ENCODE results near the gene WNT10A.
A peak's percentile ranks its signal among the peaks of the same experiment; 100 is the strongest.

Gene WNT10A

GRCh38 chr2:218853766-218854165 lies 26.9 kb upstream of the WNT10A start:
- Mint-ChIP-seq H3K36me3 (no peaks in the 10 kb centered on the region), H3K9me3 (ENCODE audit: low read depth) (no peaks in the 10 kb centered on the region), H3K27ac (no peak overlapping the region), H3K4me1 (ENCODE audit: low read depth) (peaks cover 6% of the 10 kb centered on the region), H3K27me3 (peaks cover 46% of the 10 kb centered on the region), H3K4me3 (no peak overlapping the region)

GRCh38 chr2:218854860-218855259 lies 25.8 kb upstream of the WNT10A start:
- no peak overlapping the region for H3K27ac Mint-ChIP-seq

GRCh38 chr2:218855305-218856166 lies 25.1 kb upstream of the WNT10A start:
- Mint-ChIP-seq H3K9me3 (ENCODE audit: low read depth) (no peaks in the 10 kb centered on the region), H3K4me1 (ENCODE audit: low read depth) (peaks cover 16% of the 10 kb centered on the region), H3K4me3 (no peak overlapping the region), H3K36me3 (no peaks in the 10 kb centered on the region), H3K27me3 (peaks cover 54% of the 10 kb centered on the region), H3K27ac (no peak overlapping the region)

More at GRCh38 chr2:218854860-218855259, 25.8 kb upstream of the WNT10A start:
- peaks cover 12% of the 10 kb centered on the region for H3K4me1 Mint-ChIP-seq (ENCODE audit: low read depth)
- H3K27me3 Mint-ChIP-seq = peaks cover 51% of the 10 kb centered on the region
- no peak overlapping the region for H3K4me3 Mint-ChIP-seq
- no peaks in the 10 kb centered on the region for H3K9me3 Mint-ChIP-seq (ENCODE audit: low read depth)
- no peaks in the 10 kb centered on the region for H3K36me3 Mint-ChIP-seq

GRCh38 chr2:218856167-218856895 lies 24.3 kb upstream of the WNT10A start:
- Mint-ChIP-seq H3K9me3 (ENCODE audit: low read depth) (no peaks in the 10 kb centered on the region), H3K27ac (no peak overlapping the region), H3K36me3 (no peaks in the 10 kb centered on the region), H3K27me3 (peaks cover 55% of the 10 kb centered on the region), H3K4me3 (no peak overlapping the region), H3K4me1 (ENCODE audit: low read depth) (peaks cover 21% of the 10 kb centered on the region)

- no peaks in the 10 kb centered on the region for H3K36me3 Mint-ChIP-seq
- H3K27me3 Mint-ChIP-seq = peaks cover 59% of the 10 kb centered on the region
- no peak overlapping the region for H3K27ac Mint-ChIP-seq
- H3K9me3 Mint-ChIP-seq (ENCODE audit: low read depth) = no peaks in the 10 kb centered on the region
- H3K4me1 Mint-ChIP-seq (ENCODE audit: low read depth) = peaks cover 24% of the 10 kb centered on the region
- no peak overlapping the region for H3K4me3 Mint-ChIP-seq
Observed at GRCh38 chr2:218856896-218857243, 23.8 kb upstream of the WNT10A start.

GRCh38 chr2:218857371-218858137 lies 23.1 kb upstream of the WNT10A start:
- H3K4me3 Mint-ChIP-seq = no peak overlapping the region
- H3K36me3 Mint-ChIP-seq = no peaks in the 10 kb centered on the region
- H3K27me3 Mint-ChIP-seq = peaks cover 59% of the 10 kb centered on the region
- no peak overlapping the region for H3K27ac Mint-ChIP-seq
- H3K4me1 Mint-ChIP-seq (ENCODE audit: low read depth) = peaks cover 24% of the 10 kb centered on the region
- no peaks in the 10 kb centered on the region for H3K9me3 Mint-ChIP-seq (ENCODE audit: low read depth)

GRCh38 chr2:218858138-218858445 lies 22.6 kb upstream of the WNT10A start:
- Mint-ChIP-seq H3K27ac (no peak overlapping the region), H3K27me3 (peaks cover 62% of the 10 kb centered on the region), H3K36me3 (no peaks in the 10 kb centered on the region), H3K4me1 (ENCODE audit: low read depth) (peaks cover 24% of the 10 kb centered on the region), H3K9me3 (ENCODE audit: low read depth) (no peaks in the 10 kb centered on the region), H3K4me3 (peak overlapping the region; percentile 15)

- Mint-ChIP-seq H3K9me3 (ENCODE audit: low read depth) (no peaks in the 10 kb centered on the region), H3K27ac (no peak overlapping the region), H3K27me3 (peaks cover 59% of the 10 kb centered on the region), H3K36me3 (no peaks in the 10 kb centered on the region), H3K4me1 (ENCODE audit: low read depth) (peaks cover 24% of the 10 kb centered on the region), H3K4me3 (peak overlapping the region; percentile 70)
Observed at GRCh38 chr2:218858671-218859555, 21.7 kb upstream of the WNT10A start.

- peaks cover 24% of the 10 kb centered on the region for H3K4me1 Mint-ChIP-seq (ENCODE audit: low read depth)
- peak within 1 kb of the TSS; percentile 70 for H3K4me3 Mint-ChIP-seq
- H3K9me3 Mint-ChIP-seq (ENCODE audit: low read depth) = no peaks in the 10 kb centered on the region
- peaks cover 54% of the 10 kb centered on the region for H3K27me3 Mint-ChIP-seq
- H3K27ac Mint-ChIP-seq = no peak within 1 kb of the TSS
- H3K36me3 Mint-ChIP-seq = no peaks in the 10 kb centered on the region
Observed at GRCh38 chr2:218859556-218859987, 21.1 kb upstream of the WNT10A start, which contains the start of gene WNT6. Gene WNT6, plus strand, starts transcription at chr2:218859805. Its CDS starts 233 bp downstream, at chr2:218860038.

- Mint-ChIP-seq H3K9me3 (ENCODE audit: low read depth) (no peaks in the 10 kb centered on the region), H3K36me3 (no peaks in the 10 kb centered on the region), H3K4me1 (ENCODE audit: low read depth) (peaks cover 24% of the 10 kb centered on the region), H3K27ac (no peak overlapping the region), H3K4me3 (peak overlapping the region; percentile 70), H3K27me3 (peaks cover 50% of the 10 kb centered on the region)
Observed at GRCh38 chr2:218859988-218860831, 20.4 kb upstream of the WNT10A start.

- Mint-ChIP-seq H3K4me3 (peak overlapping the region; percentile 61), H3K27me3 (peaks cover 46% of the 10 kb centered on the region), H3K27ac (no peak overlapping the region)
Observed at GRCh38 chr2:218860950-218861381, 19.7 kb upstream of the WNT10A start.

GRCh38 chr2:218861645-218862318 lies 18.9 kb upstream of the WNT10A start:
- peak overlapping the region; percentile 11 for H3K4me3 Mint-ChIP-seq
- H3K27me3 Mint-ChIP-seq = peaks cover 42% of the 10 kb centered on the region
- peaks cover 23% of the 10 kb centered on the region for H3K4me1 Mint-ChIP-seq (ENCODE audit: low read depth)
- H3K36me3 Mint-ChIP-seq = no peaks in the 10 kb centered on the region
- H3K9me3 Mint-ChIP-seq (ENCODE audit: low read depth) = no peaks in the 10 kb centered on the region
- H3K27ac Mint-ChIP-seq = no peak overlapping the region

More at GRCh38 chr2:218860950-218861381, 19.7 kb upstream of the WNT10A start:
- Mint-ChIP-seq H3K9me3 (ENCODE audit: low read depth) (no peaks in the 10 kb centered on the region), H3K36me3 (no peaks in the 10 kb centered on the region), H3K4me1 (ENCODE audit: low read depth) (peaks cover 24% of the 10 kb centered on the region)

- H3K4me3 Mint-ChIP-seq = no peak overlapping the region
- H3K36me3 Mint-ChIP-seq = no peaks in the 10 kb centered on the region
- peaks cover 23% of the 10 kb centered on the region for H3K4me1 Mint-ChIP-seq (ENCODE audit: low read depth)
- H3K27ac Mint-ChIP-seq = no peak overlapping the region
- H3K9me3 Mint-ChIP-seq (ENCODE audit: low read depth) = no peaks in the 10 kb centered on the region
- peaks cover 34% of the 10 kb centered on the region for H3K27me3 Mint-ChIP-seq
Observed at GRCh38 chr2:218863021-218863520, 17.6 kb upstream of the WNT10A start.

Measured in activated naive CD8-positive, alpha-beta T cell (primary cell).